ENCODE data around the gene TSEN34. TPM values are rescaled to one million over a fixed set of nuclear protein-coding genes. Genes with fewer than 3 reads are reported as not detected.

The TSEN34 gene
- total RNA-seq, 2 donors from 2014 or later: 17.3 to 24.5 TPM

Other genes starting within 250 kb of the TSEN34 start
- gene CACNG8, start 228.4 kb upstream of the TSEN34 start, total RNA-seq: under 1 TPM; 0.05 to 0.09 TPM
- not detected for gene CACNG6, start 199.7 kb upstream of the TSEN34 start, total RNA-seq
- gene VSTM1, start 127.4 kb upstream of the TSEN34 start, total RNA-seq: under 1 TPM in 1 of 2 donors, not detected in 1; 0.60 TPM
- gene TARM1, start 109.9 kb upstream of the TSEN34 start, total RNA-seq: not detected
- 1 to 10 TPM; 3.9 to 5.0 TPM for gene OSCAR, start 90.5 kb upstream of the TSEN34 start, total RNA-seq
- gene NDUFA3, start 88.5 kb upstream of the TSEN34 start, total RNA-seq: 100 to 1,000 TPM in 1 of 2 donors, 10 to 100 TPM in 1; 59.3 to 105 TPM
- gene TFPT, start 75.7 kb upstream of the TSEN34 start, total RNA-seq: 10 to 100 TPM; 13.3 to 14.8 TPM
- gene PRPF31, start 75.6 kb upstream of the TSEN34 start, total RNA-seq: 10 to 100 TPM; 33.6 to 37.6 TPM
- gene CNOT3, start 53.5 kb upstream of the TSEN34 start, total RNA-seq: 10 to 100 TPM; 25.6 to 29.1 TPM
- 1 to 10 TPM; 4.7 to 6.2 TPM for gene LENG1, start 31.6 kb upstream of the TSEN34 start, total RNA-seq
- 1 to 10 TPM; 1.1 to 1.4 TPM for gene TMC4, start 18.1 kb upstream of the TSEN34 start, total RNA-seq
- 10 to 100 TPM; 29.0 to 38.6 TPM for gene MBOAT7, start 1.7 kb upstream of the TSEN34 start, total RNA-seq
- gene RPS9, start 9.6 kb downstream of the TSEN34 start, total RNA-seq: 1,000 to 10,000 TPM in 1 of 2 donors, 100 to 1,000 TPM in 1; 777 to 1,026 TPM
- gene LILRB3, start 31.7 kb downstream of the TSEN34 start, total RNA-seq: 10 to 100 TPM; 14.6 to 25.5 TPM
- 1 to 10 TPM; 8.1 to 9.6 TPM for gene LILRA6, start 51.5 kb downstream of the TSEN34 start, total RNA-seq
- 10 to 100 TPM; 14.9 to 22.5 TPM for gene LILRB5, start 66.0 kb downstream of the TSEN34 start, total RNA-seq
- gene LILRB2, start 89.8 kb downstream of the TSEN34 start, total RNA-seq: 10 to 100 TPM in 1 of 2 donors, 1 to 10 TPM in 1; 7.3 to 12.9 TPM
- 10 to 100 TPM in 1 of 2 donors, 1 to 10 TPM in 1; 6.2 to 11.7 TPM for gene LILRA5, start 121.9 kb downstream of the TSEN34 start, total RNA-seq
- under 1 TPM in 1 of 2 donors, not detected in 1; 0.57 TPM for gene LILRA4, start 147.9 kb downstream of the TSEN34 start, total RNA-seq
- gene LAIR1, start 173.6 kb downstream of the TSEN34 start, total RNA-seq: 10 to 100 TPM; 18.3 to 42.2 TPM
- gene TTYH1, start 224.2 kb downstream of the TSEN34 start, total RNA-seq: 1 to 10 TPM in 1 of 2 donors, under 1 TPM in 1; 0.60 to 1.4 TPM